Measurements from ENCODE around the gene TTLL6. TPM values are rescaled to one million over a fixed set of nuclear protein-coding genes. Genes with fewer than 3 reads are reported as not detected.

TTLL6 gene
- total and polyA plus RNA-seq, 4 donors: 0.94 to 2.8 (median 1.6) TPM

DNA sequence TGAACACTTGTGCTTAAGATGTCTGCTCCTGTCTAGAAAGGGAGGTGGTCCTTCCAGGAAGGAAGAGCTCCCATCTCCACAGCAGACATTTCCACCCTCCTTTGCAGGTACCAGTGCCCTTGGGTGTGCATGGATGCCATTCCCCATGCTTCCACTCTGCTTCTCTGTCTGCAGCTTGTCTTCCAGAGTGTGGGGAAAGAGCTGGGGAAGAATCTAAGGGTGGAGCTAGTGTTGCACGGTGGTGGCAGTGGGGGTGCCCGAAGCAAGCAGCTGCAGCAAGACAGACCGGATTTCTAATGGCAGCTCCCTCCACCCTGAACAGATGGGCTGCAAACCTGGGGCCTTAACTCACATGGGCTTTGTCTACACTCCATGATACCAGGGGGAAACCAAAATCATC, 65.9 kb downstream of the TTLL6 start:
- Histone ChIP-seq H3K27ac (ENCODE audit: low read depth in 1 of 2, low read length in 1 of 2) (no peak overlapping the region), H3K4me1 (ENCODE audit: control insufficient read depth in 5 of 5, insufficient read depth in 5 of 5, low read length in 5 of 5) (peaks cover 0 to 1% (median 0%) of the 10 kb centered on the region in 5 donors), H3K36me3 (ENCODE audit: control insufficient read depth in 4 of 4, insufficient read depth in 4 of 4, low read length in 4 of 4) (no peaks in the 10 kb centered on the region), H3K4me3 (no peak overlapping the region), H3K9ac (ENCODE audit: insufficient read depth in 1 of 2, low read length in 2 of 2) (no peak overlapping the region), H3K27me3 (ENCODE audit: control insufficient read depth in 3 of 3, insufficient read depth in 3 of 3, low read length in 2 of 3) (peaks cover 14 to 100% (median 98%) of the 10 kb centered on the region in 3 donors), H3K9me3 (ENCODE audit: control insufficient read depth in 4 of 4, insufficient read depth in 3 of 4, low read length in 3 of 4) (peaks cover 0 to 12% (median 0%) of the 10 kb centered on the region in 4 donors)
- ATAC-seq (ENCODE audit: insufficient read depth, low FRiP score) (no peak), DNase-seq (no peak)
- 2 to 6% methylated on average over 3 of the region's 3 CpGs for WGBS, 2 donors
- TF ChIP-seq, protein P1, sequence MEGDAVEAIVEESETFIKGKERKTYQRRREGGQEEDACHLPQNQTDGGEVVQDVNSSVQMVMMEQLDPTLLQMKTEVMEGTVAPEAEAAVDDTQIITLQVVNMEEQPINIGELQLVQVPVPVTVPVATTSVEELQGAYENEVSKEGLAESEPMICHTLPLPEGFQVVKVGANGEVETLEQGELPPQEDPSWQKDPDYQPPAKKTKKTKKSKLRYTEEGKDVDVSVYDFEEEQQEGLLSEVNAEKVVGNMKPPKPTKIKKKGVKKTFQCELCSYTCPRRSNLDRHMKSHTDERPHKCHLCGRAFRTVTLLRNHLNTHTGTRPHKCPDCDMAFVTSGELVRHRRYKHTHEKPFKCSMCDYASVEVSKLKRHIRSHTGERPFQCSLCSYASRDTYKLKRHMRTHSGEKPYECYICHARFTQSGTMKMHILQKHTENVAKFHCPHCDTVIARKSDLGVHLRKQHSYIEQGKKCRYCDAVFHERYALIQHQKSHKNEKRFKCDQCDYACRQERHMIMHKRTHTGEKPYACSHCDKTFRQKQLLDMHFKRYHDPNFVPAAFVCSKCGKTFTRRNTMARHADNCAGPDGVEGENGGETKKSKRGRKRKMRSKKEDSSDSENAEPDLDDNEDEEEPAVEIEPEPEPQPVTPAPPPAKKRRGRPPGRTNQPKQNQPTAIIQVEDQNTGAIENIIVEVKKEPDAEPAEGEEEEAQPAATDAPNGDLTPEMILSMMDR (IDR thresholded peaks at IDR 0.05; ENCODE audit: control extremely low read depth, extremely low read depth): no peak

DNA sequence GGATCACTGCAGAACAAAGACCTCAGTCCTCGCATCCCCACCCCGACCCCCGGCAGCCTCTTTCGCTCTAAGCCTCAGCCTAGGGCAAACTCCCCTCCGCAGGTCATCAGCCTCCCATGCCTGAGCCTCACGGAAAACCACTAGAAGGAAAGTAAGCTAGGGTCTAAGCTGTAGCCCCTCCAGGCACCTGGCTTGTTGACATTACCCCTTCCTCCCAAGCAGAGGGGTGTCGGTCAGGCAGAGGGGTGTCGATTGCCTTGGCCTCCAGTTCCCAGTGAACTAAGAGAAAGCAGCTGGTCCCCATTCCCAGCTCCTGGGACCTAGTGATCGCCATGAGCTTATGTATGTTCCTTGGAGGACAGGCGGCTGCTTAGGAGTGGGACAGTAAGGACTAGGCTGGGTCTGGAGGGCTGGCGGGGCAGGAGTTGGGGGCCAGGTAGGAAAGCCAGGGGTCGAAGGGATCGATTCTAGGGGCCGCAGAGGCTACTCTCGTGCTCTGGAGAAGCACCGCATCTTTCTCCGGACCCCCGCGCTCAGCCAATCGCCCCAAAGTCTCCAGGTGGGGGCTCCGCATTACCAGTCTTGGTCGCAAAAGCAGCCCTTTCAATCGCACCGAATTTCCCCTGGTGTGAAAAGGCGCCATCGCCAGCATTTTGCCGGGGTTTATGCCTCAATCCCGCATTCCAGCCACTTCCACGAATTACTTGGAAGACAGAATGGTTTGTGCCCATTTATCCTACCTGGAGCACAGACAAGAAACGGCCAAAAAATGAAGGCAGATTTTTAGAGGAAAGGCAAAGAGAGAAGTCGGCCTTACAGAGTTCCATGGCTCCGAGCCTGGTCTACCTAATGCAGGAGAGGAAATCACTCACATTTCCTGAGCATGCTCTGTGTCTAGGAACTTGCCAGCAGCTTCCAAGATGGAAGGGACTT, 67.1 kb downstream of the TTLL6 start:
- Histone ChIP-seq H3K4me1 (ENCODE audit: control insufficient read depth in 5 of 5, insufficient read depth in 5 of 5, low read length in 5 of 5) (no peaks in the 10 kb centered on the region), H3K27me3 (ENCODE audit: control insufficient read depth in 3 of 3, insufficient read depth in 3 of 3, low read length in 2 of 3) (peaks cover 17 to 100% (median 98%) of the 10 kb centered on the region in 3 donors), H3K27ac (ENCODE audit: low read depth in 1 of 2, low read length in 1 of 2) (no peak overlapping the region), H3K9ac (ENCODE audit: insufficient read depth in 1 of 2, low read length in 2 of 2) (no peak overlapping the region), H3K36me3 (ENCODE audit: control insufficient read depth in 4 of 4, insufficient read depth in 4 of 4, low read length in 4 of 4) (no peaks in the 10 kb centered on the region), H3K9me3 (ENCODE audit: control insufficient read depth in 4 of 4, insufficient read depth in 3 of 4, low read length in 3 of 4) (peaks cover 0 to 12% (median 0%) of the 10 kb centered on the region in 4 donors), H3K4me3 (no peak overlapping the region)
- DNase-seq (no peak), ATAC-seq (ENCODE audit: insufficient read depth, low FRiP score) (no peak)
- TF ChIP-seq, protein P1 (IDR thresholded peaks at IDR 0.05; ENCODE audit: control extremely low read depth, extremely low read depth): no peak
- 9 to 10% methylated on average over 32 of the region's 32 CpGs for WGBS, 2 donors

DNA sequence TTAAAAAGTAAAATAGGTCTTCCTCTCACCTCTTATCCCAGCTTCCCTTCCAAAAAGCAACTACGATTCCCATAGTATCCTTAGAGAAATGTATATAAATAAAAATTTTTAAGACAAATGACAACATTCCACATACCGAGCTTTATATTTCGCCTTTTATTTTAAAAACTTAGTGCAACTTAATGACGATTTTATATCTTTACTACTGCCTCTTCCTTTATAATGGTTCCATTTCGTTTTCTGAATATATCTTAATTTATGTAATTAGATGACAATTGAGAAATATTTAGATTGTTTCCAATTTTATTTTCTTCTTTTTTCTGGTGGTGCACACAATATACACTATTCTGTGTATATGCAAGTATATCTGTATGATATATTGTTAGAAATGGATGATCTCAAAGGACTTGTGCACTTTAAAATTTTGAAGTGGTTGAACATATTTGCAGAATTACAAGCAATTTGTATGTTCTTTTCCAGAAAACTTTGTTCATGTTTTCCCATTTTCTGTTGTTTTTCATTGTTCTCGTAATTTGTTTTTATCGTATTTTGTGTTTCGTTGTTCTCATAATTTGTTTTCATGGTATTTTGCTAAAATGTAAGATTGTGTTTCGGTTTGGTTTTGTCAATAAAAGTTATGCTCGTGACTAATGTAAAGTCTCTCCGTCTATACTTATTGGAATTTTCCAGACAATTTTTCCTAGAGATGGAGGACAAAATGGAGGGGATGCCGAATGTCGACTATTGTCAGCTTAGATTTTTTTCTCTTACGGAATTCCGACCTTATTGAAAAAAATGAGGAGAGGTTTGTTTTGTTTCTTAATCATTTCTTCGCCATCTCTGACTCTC, 68.1 kb downstream of the TTLL6 start:
- DNase-seq (peak in 2 of 3 donors; percentile 19 to 58), ATAC-seq (ENCODE audit: insufficient read depth, low FRiP score) (no peak)
- no peak overlapping the region for H3K27ac ChIP-seq (ENCODE audit: low read depth in 1 of 2, low read length in 1 of 2)
- 25 to 28% methylated on average over 16 of the region's 16 CpGs for WGBS, 2 donors
- H3K36me3 ChIP-seq (ENCODE audit: control insufficient read depth in 4 of 4, insufficient read depth in 4 of 4, low read length in 4 of 4): no peaks in the 10 kb centered on the region
- no peak overlapping the region for H3K9ac ChIP-seq (ENCODE audit: insufficient read depth in 1 of 2, low read length in 2 of 2)
- no peak overlapping the region for H3K4me3 ChIP-seq
- H3K4me1 ChIP-seq (ENCODE audit: control insufficient read depth in 5 of 5, insufficient read depth in 5 of 5, low read length in 5 of 5): no peaks in the 10 kb centered on the region
- H3K9me3 ChIP-seq (ENCODE audit: control insufficient read depth in 4 of 4, insufficient read depth in 3 of 4, low read length in 3 of 4): peaks cover 0 to 12% (median 0%) of the 10 kb centered on the region in 4 donors
- H3K27me3 ChIP-seq (ENCODE audit: control insufficient read depth in 3 of 3, insufficient read depth in 3 of 3, low read length in 2 of 3): peaks cover 22 to 100% (median 97%) of the 10 kb centered on the region in 3 donors
- TF ChIP-seq, protein P1 (IDR thresholded peaks at IDR 0.05; ENCODE audit: control extremely low read depth, extremely low read depth): no peak
